Thymus (tissue), 11 donors: ENCODE measurements around the gene NDEL1. TPM values are rescaled to one million over a fixed set of nuclear protein-coding genes. Genes with fewer than 3 reads are reported as not detected.

Source experiments
- DNase-seq, 9 donors: peaks; one replicate each; pipeline ENCODE4 v3.0.0-alpha.2; 2013; ENCODE audit warnings: low spot score in 9 of 9, low read depth in 6 of 9, missing footprints in 1 of 9
- H3K27ac ChIP-seq, 2 donors: one replicate each; pipeline ENCODE4 v1.5.1; 2013; ENCODE audit warnings: control low read depth in 1 of 2, low read depth in 1 of 2, low read length in 1 of 2, mild to moderate bottlenecking in 1 of 2, moderate library complexity in 1 of 2
- H3K27me3 ChIP-seq, 2 donors: one replicate each; pipeline ENCODE4 v1.5.1; 2013; ENCODE audit warnings: low read length in 1 of 2; ENCODE audit not compliant: control insufficient read depth in 2 of 2, insufficient read depth in 1 of 2
- H3K36me3 ChIP-seq, 2 donors: one replicate each; pipeline ENCODE4 v1.5.1; 2013; ENCODE audit warnings: low read length in 1 of 2, mild to moderate bottlenecking in 1 of 2, moderate library complexity in 1 of 2; ENCODE audit not compliant: control insufficient read depth in 2 of 2, insufficient read depth in 2 of 2
- H3K4me1 ChIP-seq, 2 donors: one replicate each; pipeline ENCODE4 v1.5.1; 2013; ENCODE audit warnings: low read length in 2 of 2; ENCODE audit not compliant: control insufficient read depth in 2 of 2, insufficient read depth in 2 of 2
- H3K4me3 ChIP-seq, 2 donors: one replicate each; pipeline ENCODE4 v1.5.1; 2013; ENCODE audit warnings: low read length in 2 of 2, control low read depth in 1 of 2, mild to moderate bottlenecking in 1 of 2
- H3K9me3 ChIP-seq, 2 donors: one replicate each; pipeline ENCODE4 v1.5.1; 2013; ENCODE audit warnings: low read length in 1 of 2, mild to moderate bottlenecking in 1 of 2; ENCODE audit not compliant: control insufficient read depth in 2 of 2, insufficient read depth in 1 of 2
- WGBS: extraction: QIAGEN DNeasy Blood & Tissue Kit; methylation state at CpG from one replicate; pipeline ENCODE4 v1.1.7; 2013; 5-methylcytosine and 5-hydroxymethylcytosine counted together
- polyA plus RNA-seq: library from polyadenylated mRNA; stranded (reverse); fragments of 200-250 nt; gene quantifications from one replicate; pipeline ENCODE4 v1.2.3, GENCODE V29; 2013
- total RNA-seq: library from RNA; stranded (reverse); fragments of 120-200 nt; gene quantifications from one replicate; pipeline ENCODE4 v1.2.4, GENCODE V29; 2013
- donor health status: healthy.

Gene NDEL1
- total and polyA plus RNA-seq, 2 donors: 17.8 to 24.4 TPM

DNA sequence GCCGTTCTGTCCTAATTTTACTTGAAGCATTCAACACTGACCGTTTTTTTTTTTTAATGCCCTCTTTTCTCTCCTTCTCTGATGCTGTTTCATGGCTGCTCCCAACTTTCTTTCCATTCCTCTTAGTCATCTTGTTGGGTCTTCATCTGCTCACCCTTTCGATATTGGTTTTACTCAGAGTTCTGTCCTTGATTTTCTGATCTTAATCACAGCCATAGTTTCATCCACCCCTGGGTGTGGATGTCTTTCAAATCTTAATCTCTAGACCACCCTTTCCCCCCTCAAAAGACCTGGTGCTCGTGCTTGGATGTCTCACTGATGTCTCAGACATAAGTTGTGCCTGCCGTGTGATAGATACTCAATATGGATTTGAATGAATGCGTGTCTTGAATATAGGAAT is 22.4 kb downstream of the NDEL1 start:
- WGBS: 98% methylated on average over 6 of the region's 6 CpGs
- H3K36me3 ChIP-seq: peaks cover 61 to 62% of the 10 kb centered on the region in 2 donors
- H3K4me1 ChIP-seq: no peaks in the 10 kb centered on the region
- no peak for DNase-seq
- no peaks in the 10 kb centered on the region for H3K9me3 ChIP-seq
- no peak overlapping the region for H3K27ac ChIP-seq
- H3K27me3 ChIP-seq: no peaks in the 10 kb centered on the region
- no peak overlapping the region for H3K4me3 ChIP-seq

DNA sequence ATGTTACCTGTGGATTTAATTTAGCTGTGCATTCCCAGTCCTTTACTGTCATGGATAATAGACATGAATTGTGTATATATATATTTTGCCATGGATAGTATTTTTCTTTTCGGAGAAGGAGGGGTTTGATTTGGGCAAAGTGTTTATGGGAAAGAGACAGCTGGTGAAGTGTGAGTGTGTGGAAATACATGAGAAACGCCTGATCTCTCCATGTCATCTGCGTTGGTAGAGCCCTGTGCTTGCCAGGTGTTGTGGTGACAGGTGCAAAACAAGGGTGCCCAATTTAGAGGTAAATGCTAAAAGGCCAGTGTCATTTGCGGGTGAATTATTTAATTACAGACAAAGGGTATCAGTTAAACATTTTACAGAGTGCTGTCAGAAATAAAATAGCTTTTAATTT is 23.4 kb downstream of the NDEL1 start:
- Histone ChIP-seq H3K27ac (no peak overlapping the region), H3K4me3 (no peak overlapping the region), H3K27me3 (no peaks in the 10 kb centered on the region), H3K4me1 (no peaks in the 10 kb centered on the region), H3K9me3 (no peaks in the 10 kb centered on the region), H3K36me3 (peaks cover 67 to 70% of the 10 kb centered on the region in 2 donors)
- DNase-seq: no peak
- 94% methylated on average over 4 of the region's 4 CpGs for WGBS

DNA sequence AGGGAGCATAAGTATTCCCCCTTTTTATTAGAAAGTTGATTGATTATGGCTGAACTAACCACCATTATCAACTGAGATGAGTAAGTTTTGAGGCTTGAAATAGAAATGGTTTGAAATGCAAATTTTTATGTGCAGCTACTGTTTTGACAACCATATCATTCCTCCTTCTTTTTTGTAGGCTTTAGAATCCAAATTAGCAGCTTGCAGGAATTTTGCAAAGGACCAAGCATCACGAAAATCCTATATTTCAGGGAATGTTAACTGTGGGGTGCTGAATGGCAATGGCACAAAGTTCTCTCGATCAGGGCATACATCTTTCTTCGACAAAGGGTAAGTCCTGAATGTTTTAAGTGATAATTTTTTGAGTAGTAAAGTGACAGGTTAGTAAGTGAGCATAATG is 24.1 kb downstream of the NDEL1 start:
- WGBS: 98% methylated on average over 3 of the region's 3 CpGs
- peaks cover 67 to 71% of the 10 kb centered on the region in 2 donors for H3K36me3 ChIP-seq

DNA sequence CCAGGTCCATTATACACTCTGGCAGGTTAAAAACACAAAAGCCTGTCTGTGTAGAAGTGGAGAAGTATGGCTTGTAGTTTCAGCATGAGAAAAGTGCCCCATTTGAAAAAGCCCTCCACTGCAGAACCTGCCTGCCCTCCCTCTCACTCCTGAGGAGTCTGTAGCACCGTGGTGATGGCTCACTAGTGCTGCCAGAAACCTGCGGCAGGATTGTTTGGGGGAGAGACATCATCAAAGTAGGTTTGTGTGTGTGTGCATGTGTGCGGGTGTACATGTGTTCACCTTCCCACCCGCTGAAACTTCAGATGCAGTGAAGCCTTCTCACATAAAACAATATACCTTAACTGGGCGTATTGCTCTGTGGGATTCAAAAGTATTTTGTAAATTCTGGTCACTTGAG is 26.9 kb downstream of the NDEL1 start:
- no peak for DNase-seq
- no peak overlapping the region for H3K27ac ChIP-seq
- 77% methylated on average over 5 of the region's 5 CpGs for WGBS
- H3K36me3 ChIP-seq: peaks cover 62 to 72% of the 10 kb centered on the region in 2 donors
- no peaks in the 10 kb centered on the region for H3K27me3 ChIP-seq
- no peak overlapping the region for H3K4me3 ChIP-seq
- no peaks in the 10 kb centered on the region for H3K4me1 ChIP-seq
- H3K9me3 ChIP-seq: no peaks in the 10 kb centered on the region

More for the DNA sequence above, 24.1 kb downstream of the NDEL1 start:
- H3K27ac ChIP-seq: no peak overlapping the region
- no peaks in the 10 kb centered on the region for H3K9me3 ChIP-seq
- no peak for DNase-seq
- H3K27me3 ChIP-seq: no peaks in the 10 kb centered on the region
- H3K4me3 ChIP-seq: no peak overlapping the region
- H3K4me1 ChIP-seq: no peaks in the 10 kb centered on the region

DNA sequence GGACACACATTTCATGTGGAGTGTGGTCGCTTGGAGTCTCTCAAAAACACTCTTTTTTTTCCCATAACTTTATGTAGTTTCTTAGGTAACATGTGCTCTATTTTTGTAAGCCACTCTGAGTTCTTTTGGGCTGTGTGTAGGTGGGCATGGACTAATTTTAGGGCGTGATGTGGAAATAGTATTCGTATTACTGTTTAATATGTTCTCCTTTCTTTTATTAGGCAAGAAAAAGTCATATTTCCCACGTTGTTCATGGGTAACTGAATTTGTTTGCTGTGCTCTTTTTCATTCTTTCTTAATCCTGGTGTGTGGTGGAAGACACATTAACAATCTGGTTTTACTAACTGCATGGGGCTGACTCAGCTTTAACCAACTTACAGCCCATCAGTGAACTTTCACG is 27.4 kb downstream of the NDEL1 start:
- Histone ChIP-seq H3K4me3 (no peak overlapping the region), H3K36me3 (peaks cover 63 to 73% of the 10 kb centered on the region in 2 donors), H3K27me3 (no peaks in the 10 kb centered on the region), H3K4me1 (no peaks in the 10 kb centered on the region), H3K27ac (peak overlapping the region in 1 of 2 donors; percentile 57), H3K9me3 (no peaks in the 10 kb centered on the region)
- 94% methylated on average over 5 of the region's 5 CpGs for WGBS
- no peak for DNase-seq

DNA sequence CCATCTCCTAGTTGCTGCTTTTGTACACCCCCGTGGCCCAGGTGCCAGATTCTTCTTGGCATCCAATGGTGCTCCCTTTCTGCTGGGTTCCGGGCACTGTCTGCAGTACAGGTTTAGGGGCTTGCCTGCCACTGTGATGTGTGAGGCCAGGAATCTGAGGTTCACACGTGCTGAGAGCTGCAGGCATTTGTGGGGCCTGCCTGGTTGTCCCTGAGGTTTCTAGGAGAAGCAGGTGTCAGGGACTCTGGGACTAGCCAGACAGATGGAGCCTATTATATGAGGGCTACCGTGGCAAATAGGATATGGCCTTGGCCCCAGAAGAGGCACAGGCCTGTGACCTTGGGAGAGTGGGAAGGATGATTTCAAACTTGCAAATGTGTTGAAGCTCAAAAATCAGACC is 29.3 kb downstream of the NDEL1 start:
- Histone ChIP-seq H3K27ac (peak overlapping the region in 1 of 2 donors; percentile 32), H3K9me3 (no peaks in the 10 kb centered on the region), H3K36me3 (peaks cover 58 to 71% of the 10 kb centered on the region in 2 donors), H3K27me3 (no peaks in the 10 kb centered on the region), H3K4me1 (peaks cover 0 to 3% of the 10 kb centered on the region in 2 donors), H3K4me3 (no peak overlapping the region)
- DNase-seq: no peak
- WGBS: 71% methylated on average over 4 of the region's 4 CpGs

DNA sequence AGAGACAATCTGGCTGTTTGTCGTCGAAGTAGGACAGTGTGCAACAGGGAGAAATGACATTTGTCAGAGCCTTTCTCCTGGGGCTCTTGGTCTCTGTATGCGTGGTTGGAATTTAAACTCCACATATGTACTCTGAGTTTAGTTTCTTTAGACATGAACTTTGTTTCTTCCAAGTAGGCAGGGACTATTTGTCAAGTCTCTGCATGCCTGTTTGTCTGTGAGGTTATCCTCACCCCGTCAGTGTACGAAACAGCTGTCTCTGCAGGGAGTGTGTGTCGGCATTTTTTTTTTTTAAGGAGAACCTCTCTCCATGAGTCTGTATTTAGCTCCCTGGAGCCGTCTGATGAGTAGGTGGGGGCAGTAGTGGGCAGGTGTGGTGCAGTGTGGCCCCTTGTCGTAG is 29.7 kb downstream of the NDEL1 start:
- Histone ChIP-seq H3K27me3 (no peaks in the 10 kb centered on the region), H3K27ac (peak overlapping the region in 1 of 2 donors; percentile 1), H3K4me3 (no peak overlapping the region), H3K9me3 (no peaks in the 10 kb centered on the region), H3K36me3 (peaks cover 58 to 68% of the 10 kb centered on the region in 2 donors), H3K4me1 (peaks cover 0 to 3% of the 10 kb centered on the region in 2 donors)
- WGBS: 92% methylated on average over 8 of the region's 8 CpGs
- DNase-seq: no peak

DNA sequence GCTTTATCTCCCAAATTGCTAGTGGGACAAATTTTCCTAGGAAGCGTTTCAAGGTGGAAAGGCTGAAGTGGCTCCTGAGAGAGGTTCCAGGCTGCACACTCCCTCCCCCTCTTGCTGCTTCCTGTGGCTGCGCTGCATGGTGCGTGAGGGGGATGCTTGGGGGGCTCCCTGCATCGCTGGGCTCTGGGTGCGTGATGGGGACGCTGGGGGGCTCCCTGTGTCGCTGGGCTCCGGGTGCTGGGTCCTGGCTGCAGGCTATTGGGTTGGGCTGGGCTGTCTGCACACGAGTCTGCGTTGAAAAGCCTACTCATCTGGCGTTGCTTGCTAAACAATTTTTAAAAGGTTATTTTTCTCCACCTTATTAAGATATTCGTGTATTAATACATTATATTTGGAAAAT is 30.1 kb downstream of the NDEL1 start:
- no peaks in the 10 kb centered on the region for H3K27me3 ChIP-seq
- no peak overlapping the region for H3K27ac ChIP-seq
- no peaks in the 10 kb centered on the region for H3K9me3 ChIP-seq
- H3K36me3 ChIP-seq: peaks cover 62 to 65% of the 10 kb centered on the region in 2 donors
- no peak overlapping the region for H3K4me3 ChIP-seq
- DNase-seq: no peak
- peaks cover 0 to 3% of the 10 kb centered on the region in 2 donors for H3K4me1 ChIP-seq
- 93% methylated on average over 12 of the region's 12 CpGs for WGBS

DNA sequence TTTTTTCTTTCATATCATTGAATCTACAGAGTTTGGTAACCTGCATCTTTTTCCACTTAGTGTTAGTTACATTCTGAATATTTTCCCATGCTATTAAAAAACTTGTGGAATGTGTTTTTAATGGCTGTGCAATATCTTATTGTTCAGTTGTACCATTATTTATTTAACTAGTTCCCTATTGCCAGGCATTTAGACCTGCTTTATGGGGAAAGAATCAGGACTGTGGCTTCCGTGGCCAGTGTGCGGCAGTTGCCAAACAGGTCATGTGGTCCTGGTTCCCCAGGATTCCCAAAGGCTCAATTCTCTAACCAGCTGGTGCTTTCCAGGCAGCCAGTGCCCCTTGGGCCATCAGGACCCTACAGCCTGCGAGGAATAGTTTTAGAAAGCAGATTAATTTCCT is 30.8 kb downstream of the NDEL1 start:
- Histone ChIP-seq H3K9me3 (no peaks in the 10 kb centered on the region), H3K27me3 (no peaks in the 10 kb centered on the region), H3K36me3 (peaks cover 59 to 62% of the 10 kb centered on the region in 2 donors), H3K4me3 (no peak overlapping the region), H3K4me1 (peaks cover 0 to 3% of the 10 kb centered on the region in 2 donors), H3K27ac (no peak overlapping the region)
- DNase-seq: no peak
- WGBS: 98% methylated on average over 3 of the region's 3 CpGs

DNA sequence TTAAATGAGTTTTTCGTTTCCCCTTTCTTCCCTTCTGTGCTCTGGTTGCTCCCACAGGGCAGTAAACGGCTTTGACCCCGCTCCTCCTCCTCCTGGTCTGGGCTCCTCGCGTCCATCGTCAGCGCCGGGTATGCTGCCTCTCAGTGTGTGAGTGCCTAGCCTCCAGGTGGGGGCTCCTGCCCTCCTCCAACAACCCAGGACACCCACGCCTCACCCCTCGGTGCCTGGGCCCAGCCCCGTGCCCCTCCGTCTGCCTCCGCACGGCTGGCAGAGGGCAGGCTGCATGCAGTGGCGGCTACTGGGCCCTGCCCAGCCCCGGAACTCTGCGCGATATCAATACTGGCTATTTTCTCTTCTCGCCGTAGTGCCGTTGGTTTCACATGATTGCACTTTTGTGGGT is 31.2 kb downstream of the NDEL1 start:
- peaks cover 59 to 63% of the 10 kb centered on the region in 2 donors for H3K36me3 ChIP-seq
- no peak overlapping the region for H3K4me3 ChIP-seq
- no peak overlapping the region for H3K27ac ChIP-seq
- no peak for DNase-seq
- H3K4me1 ChIP-seq: peaks cover 0 to 3% of the 10 kb centered on the region in 2 donors
- no peaks in the 10 kb centered on the region for H3K27me3 ChIP-seq
- WGBS: 98% methylated on average over 21 of the region's 21 CpGs
- no peaks in the 10 kb centered on the region for H3K9me3 ChIP-seq
